HTR-8/SVneo (cell line): ENCODE results near the gene GGTA1.
"Not testable (repeated sequence)": the region's sequence is repeated elsewhere in the genome, so short reads cannot be mapped to it uniquely, and the experiment has no call there.

ENCODE experiments used
- DNase-seq: peaks from one replicate; pipeline ENCODE4 v3.0.0; 2011; ENCODE audit warnings: low spot score, mixed read lengths; ENCODE audit not compliant: insufficient read length
- FAIRE-seq: peaks from 2 replicates; lab custom pipeline; 2011; peaks lifted over from hg19 to GRCh38; lab: Jason Lieb, UNC

Gene GGTA1

DNA sequence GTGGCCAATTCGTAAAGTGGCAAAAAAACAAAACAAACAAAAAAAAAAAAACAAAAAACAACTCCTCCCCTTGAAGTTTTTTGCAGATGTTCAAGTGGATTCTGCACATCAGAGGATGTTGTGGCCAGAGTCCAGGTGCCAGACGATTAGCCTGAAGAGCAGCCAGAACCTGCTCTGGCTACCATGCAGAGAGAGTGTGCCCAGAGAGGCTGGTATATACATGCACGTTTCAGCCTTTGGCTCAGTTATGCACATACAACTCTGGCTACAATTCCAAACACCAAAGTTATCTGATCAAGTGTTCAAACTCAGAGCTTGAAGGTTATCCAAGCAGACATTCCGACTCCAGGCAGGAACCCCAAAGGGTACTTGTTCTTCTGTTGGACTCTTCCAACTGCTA is 34.7 kb downstream of the GGTA1 start:
- FAIRE-seq (no peak), DNase-seq (no peak)

DNA sequence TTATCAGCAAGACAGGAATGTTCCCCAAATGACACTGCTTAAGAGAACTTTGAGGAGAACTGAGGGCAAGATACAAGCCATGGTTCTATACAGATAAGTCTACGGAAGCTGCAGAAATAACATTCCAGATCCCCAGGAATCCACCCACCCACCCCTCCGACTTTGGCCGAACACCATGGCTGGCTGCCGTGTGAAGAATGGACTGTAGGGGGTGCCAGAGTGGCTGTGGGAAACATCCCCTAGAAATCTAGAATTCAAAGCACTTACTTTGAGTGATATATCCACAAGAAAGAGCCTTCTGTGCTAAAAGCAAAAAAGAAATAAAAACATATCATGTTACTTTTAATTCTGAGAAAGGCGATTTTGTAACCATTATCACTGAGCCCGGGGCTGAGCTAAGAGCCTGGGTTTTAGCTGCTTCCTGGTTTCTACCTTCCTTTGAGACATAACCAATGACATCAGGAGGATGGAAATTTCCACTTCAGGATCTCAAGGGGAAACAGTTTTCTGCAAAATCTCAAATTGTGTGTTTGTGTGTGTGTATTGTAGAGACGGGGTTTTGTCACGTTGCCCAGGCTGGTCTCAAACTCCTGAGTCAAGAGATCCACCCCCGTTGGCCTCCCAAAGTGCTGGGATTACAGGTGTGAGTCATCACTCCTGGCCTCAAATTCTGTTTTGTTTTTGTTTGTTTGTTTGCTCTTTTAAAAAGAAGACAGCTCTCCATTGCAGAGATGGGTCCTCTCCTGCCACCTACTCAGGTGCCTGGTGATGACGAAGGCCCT is 36.4 kb downstream of the GGTA1 start:
- FAIRE-seq = no peak

DNA sequence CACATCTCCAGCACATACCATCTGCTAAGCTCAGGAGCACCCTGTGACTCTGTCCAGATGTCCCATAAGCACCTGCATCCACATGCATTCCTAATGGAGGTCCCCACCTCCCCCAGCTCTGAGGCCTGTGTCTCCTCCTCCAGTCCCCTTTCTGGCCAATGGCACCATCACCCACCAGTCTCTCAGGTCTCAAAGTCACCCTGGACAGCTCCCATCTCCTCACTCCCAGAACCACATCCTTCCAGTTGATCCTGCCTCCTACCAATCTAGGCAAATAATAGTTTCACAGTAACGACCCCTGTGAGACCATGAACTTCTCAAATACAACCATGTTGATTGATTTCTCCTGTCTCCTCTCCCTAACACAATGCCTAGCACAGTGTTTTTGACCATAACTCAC is 40.1 kb downstream of the GGTA1 start:
- no peak for DNase-seq
- no peak for FAIRE-seq

More for the DNA sequence above, 36.4 kb downstream of the GGTA1 start:
- peak; percentile 21 for DNase-seq

DNA sequence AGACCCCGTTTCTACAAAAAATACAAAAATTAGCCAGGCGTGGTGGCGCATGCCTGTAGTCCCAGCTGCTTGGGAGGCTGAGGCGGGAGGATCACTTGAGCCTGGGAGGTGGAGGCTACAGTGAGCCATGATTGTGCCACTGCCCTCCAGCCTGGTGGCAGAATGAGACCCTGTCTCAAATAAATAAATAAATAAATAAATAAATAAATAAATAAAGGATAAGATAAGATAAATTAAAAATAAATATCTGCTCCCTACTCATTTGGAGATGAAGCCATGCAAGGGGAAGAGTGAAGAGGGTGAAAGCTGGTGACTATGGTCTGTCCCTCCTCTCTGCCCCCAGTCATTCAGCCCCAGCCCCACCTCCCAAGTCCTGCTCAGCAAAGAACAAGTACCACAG is 41.2 kb downstream of the GGTA1 start:
- not testable (repeated sequence) for FAIRE-seq, DNase-seq

DNA sequence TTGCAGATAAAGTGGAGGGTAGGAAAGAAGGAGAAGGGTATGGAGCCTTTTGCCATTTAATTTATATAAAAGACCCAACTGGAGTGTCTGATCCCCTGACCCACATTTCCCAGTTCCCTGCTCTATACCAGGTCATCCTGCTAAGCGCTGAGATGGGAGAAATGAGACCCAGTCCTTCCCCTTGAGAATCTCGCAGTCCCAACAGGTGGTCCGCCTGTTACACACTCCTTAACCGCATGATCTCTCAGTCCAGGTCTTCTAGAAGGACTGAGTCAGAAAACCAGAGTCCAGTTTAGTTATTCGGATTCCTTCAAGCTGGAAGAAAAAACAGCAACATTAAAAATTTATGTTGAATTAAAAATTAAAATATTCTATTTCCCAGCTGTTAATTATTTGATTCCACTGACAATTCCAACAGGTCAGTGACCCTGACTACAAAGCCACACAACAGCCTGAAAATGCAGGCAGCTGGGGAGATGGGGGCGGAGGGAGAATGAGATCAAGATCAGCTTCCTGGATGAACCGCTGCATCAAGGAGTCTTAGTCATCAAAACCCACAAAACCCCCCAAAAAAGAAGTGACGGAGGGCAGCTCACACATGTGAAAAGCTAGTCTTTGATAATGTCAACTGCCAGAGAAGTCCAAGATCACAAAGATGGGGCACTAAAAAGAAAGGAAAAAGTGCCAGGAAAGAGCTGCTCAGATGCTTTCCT is 44.0 kb downstream of the GGTA1 start:
- DNase-seq (no peak), FAIRE-seq (no peak)

DNA sequence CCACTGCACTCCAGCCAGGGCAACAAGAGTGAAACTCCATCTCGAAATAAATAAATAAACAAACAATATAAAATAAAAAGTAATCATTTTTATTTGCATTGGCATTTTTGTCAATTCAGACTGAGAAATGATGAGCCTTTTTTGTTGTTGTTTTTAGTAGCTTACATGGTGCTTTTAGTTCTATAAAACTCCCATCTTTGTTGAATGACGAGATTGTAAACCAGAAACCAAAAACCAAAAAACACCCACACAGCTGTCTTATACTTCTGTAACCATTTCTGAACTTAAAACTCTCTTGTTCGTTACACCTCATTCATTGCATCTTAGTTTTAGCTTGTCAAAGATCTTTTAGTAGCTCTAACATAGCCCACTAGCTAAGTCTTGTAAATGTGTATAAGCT is 44.7 kb downstream of the GGTA1 start:
- DNase-seq = no peak
- FAIRE-seq = no peak

DNA sequence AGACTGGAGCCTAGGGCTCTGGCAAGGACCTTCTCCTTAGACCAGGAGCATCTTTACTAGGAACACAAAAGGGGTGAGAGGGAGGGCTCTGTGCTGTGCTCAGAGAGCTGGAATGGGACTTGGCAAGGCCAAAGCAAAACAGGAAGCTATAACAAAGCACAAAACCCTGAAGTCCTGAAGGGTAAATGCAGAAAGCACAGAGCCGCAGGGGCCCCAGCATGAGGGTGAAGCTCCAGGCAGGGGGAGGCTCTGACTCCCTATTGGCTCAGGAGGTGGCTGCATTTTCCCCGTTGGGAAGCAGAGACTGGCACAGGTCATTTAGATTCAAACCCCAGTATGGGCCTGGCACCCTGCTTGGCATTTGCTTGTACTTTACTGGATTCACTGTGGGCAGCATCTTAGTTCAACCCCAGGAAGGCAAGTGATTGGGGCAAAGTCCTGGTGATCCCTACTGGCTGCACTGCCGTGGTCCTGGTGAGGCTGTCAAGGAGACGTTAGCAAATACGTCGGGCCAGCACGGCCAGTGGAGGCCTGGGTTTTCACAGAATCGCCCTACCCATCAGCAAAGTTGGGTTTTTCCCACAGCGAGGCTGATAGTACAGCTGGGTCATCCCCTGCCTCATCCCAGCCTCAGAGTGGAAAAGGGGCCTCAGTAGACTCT is 46.3 kb downstream of the GGTA1 start:
- DNase-seq (no peak), FAIRE-seq (no peak)

DNA sequence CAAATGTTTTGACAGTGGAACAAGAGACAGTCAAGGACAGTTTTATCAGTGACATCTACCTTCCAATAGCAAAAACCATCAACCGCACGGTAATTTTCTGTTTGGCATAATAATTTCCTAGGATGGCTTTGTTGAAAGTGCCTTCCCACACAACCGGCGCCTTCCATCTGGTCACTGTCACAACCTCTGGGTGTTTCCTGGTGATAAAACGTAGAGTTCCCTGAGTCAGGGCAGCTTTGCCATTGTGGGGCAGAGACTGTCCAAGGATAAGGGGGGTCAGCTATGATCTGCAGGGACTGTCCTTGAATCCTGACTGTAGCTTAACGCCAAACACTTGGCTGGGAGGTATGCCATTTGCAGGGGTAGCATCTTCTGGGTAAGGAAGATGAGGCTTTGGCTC is 47.6 kb downstream of the GGTA1 start:
- FAIRE-seq (no peak), DNase-seq (no peak)

DNA sequence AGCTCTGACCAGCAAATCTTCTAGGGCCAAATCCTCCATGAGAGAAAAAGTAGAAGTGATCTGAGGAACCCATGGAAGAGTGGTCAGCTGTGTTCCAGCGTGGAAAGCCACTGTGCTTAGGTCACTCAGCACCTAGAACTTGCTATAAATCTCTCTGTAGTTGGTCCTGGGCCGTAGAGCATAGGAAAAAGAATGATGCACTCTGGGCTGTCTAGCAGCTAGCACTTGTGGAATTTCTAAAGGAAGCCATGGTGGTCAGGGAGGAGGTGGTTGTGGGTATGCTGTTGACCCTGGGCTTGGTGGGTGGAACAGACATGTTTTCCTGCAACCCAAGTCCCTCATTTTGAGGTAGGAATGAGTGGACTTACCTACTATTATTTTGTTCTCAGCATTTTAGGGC is 48.1 kb downstream of the GGTA1 start:
- DNase-seq = no peak
- FAIRE-seq = no peak

DNA sequence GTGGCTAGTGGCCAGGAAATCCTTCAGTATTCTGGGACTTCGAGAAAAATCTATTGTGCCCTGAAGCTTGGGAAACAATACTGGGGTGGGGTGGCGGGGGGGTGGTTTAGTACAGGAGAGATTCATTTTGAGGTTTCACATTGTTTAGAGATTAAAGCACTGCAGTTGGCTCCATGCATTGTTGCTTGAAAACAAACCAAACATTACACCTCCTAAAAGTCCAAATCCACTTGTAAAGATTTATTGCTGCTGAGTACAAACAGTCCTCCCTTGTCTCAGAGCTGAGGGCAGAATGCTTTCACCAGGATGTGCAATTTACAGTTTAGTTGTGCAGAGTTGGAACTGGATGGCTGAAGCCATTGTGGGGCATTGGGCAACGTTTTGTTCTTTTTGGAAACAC is 49.4 kb downstream of the GGTA1 start:
- no peak for DNase-seq
- FAIRE-seq = no peak

DNA sequence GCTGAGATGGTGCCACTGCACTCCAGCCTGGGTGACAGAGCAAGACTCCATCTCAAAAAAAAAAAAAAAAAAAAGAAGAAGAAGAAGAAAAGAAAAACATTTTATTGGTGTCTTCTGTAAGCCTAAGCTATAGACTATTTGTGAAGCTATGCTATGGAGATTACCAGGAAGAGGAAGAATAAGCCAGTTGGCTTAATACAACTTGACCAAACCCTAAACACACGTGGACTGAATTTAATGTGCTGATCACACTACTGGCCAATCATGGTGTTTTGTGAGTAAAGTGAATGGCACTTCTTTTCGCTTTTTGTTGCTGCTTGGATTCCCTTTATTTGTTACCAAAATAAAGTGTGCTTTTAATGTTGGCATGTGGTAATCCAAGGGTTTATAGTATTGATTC is 49.9 kb downstream of the GGTA1 start:
- DNase-seq = no peak
- no peak for FAIRE-seq

DNA sequence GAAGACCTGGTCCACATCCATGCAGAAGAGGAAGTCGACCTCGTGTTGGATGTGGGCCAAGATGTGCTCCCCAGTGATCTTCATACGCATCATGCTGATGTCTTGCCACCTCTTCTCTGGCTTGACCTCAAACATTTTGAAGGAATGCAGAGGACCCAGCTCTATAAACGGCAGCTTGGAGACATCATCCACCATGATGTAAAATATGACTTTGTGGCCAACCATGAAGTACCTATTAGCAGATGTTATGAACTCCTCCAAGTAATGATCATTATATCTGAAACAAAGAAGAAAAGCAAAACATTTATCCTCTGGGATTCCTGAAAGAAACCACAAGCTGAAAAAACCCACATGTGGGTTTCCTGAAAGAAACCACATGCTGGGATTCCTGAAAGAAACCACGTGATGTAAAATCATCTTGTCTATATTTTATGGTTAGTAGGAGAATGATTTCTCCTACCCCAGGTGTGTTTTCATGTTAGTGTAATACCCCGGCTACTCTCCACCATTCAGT is 52.3 kb downstream of the GGTA1 start:
- FAIRE-seq = no peak
- peak; percentile 13 for DNase-seq

DNA sequence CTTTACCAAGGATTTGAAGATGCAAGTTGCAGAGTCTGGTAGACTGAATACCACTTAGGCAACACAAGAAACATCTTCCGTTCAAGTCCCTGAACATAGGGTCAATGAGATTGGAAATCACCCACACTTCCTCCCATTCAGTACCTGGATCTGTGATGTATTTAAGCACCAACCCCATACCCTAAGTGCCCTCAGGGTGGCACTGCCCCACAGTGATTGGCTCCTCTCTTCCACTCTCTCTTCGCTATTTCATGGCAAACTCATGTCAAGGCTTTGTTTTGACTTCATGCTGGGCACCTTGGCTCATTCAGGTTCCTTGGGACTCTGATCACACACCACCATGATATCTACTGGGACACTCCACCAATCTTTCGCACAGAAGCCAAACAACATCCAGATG is 53.7 kb downstream of the GGTA1 start:
- DNase-seq (no peak), FAIRE-seq (no peak)

DNA sequence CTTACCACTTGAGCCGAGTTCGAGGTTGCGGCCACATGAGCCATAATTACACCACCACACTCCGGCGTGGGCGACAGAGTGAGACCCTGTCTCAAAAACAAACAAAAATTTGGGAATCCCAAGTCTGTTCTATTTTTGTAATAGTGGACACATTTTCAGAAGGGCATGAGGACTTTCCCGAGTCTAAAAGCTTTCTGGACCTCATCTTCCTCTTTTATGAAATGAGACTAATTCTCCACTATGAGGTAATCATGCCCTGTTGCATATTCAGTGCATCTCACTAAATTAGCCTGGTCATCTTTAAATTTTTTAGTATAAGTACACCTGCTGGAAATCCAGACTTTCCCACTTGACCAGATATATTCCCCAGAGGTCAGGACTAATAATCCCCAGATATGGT is 55.7 kb downstream of the GGTA1 start:
- DNase-seq (no peak), FAIRE-seq (no peak)

DNA sequence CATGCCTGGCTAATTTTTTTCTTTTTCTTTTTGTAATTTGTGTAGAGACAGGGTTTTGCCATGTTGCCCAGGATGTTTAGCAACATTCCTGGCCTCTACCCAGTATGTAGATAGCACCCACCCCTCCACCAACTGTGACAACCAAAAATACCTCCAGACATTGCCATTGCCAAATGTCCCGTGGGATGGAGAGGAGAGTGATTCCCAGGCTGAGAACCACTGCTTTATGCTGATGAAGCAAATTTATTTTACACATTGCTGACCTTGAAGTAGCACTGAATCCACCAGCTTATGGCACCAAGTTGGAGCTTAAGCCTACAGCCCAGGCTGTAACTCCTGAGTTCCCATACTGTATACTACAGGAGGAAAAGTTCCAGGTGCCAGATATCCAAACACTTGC is 58.5 kb downstream of the GGTA1 start:
- FAIRE-seq = no peak
- DNase-seq = no peak

DNA sequence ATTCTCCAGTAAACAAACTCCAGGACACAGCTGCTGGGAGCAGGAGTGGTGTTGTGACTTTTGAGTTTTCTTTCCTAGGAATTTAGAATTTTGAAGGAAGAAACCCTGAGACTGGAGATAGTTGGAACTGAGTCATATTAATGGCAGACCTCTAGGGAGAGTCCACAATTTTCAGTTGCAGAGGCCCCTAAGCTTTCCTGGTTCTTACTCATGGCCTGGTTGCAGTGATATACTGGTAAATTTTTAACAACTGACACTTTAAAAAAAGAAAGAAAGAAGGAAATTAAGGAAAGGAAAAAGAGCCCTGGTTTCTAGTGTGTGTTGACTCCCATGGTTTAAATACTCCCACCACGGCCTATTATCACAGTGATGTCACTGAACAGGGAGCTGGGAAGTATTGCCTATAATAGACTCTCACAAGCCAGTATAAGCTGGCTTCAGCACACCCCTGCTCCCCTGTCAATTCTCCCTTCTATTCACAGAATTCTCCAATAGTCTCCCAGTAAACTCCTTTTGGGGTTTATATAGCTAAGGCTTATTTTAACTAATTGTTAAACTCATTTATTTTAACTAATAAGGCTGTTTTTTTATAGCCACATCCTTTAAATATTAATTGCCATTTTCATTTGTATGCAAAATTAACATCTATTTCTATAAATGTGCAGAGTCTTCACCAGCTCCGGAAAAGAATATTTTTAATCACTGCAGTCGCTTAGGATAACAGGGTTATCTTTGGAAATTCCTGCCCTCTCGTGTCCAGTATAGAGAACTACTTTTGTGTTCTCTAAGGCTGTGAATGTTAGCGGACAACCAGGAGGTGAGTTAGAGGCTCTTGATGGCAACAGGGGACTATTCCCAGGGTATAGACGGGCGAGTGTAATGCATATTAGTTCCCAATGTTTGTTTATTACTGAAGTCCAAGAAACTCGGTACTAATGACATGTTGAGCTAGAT is 59.7 kb downstream of the GGTA1 start:
- FAIRE-seq (no peak), DNase-seq (peak; percentile 18)

DNA sequence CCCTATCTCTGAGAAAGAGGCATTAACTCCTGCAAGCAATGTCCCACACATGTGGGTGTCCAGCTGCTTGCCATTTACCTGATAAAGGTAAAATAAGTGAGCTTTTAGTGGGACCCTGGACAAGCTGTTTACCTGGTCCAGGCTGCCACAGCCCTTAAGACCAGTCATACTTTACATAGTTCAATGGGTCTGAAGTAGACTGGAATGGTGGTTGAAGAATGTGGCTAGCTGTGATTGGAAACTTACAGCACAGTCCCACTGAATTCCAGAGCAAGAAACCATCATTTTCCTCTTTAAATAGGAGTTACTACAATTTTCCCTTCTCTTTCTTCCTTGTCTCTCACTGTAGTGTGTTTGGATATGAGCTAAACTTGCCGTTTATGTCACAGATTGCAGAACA is 60.6 kb downstream of the GGTA1 start:
- DNase-seq = no peak
- FAIRE-seq = no peak

DNA sequence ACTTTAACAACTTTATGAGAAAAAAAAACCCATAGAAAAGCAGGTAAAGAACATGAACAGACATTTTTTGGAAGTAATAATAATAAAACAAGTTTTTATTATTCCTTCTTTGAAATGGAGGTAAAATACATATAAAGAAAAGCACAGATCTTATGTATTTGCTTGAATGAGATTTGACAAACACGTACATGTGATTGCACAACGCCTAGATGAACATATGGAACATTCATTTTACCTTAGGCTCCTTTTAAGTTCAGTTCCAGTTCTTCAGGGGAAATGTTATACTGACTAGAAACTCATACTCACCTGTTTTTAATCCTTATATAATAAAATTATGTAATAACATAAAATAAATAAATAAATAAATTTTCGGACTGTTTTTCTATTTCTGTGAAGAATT is 61.8 kb downstream of the GGTA1 start:
- DNase-seq = no peak
- FAIRE-seq = no peak

DNA sequence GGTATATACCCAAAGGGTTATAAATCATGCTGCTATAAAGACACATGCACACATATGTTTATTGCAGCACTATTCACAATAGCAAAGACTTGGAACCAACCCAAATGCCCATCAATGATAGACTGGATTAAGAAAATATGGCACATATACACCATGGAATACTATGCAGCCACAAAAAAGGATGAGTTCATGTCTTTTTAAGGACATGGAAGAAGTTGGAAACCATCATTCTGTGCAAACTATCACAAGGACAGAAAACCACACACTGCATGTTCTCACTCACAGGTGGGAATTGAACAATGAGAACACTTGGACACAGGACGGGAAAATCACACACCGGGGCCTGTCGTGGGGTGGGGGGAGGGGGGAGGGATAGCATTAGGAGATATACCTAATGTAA is 62.6 kb downstream of the GGTA1 start:
- not testable (repeated sequence) for DNase-seq, FAIRE-seq

DNA sequence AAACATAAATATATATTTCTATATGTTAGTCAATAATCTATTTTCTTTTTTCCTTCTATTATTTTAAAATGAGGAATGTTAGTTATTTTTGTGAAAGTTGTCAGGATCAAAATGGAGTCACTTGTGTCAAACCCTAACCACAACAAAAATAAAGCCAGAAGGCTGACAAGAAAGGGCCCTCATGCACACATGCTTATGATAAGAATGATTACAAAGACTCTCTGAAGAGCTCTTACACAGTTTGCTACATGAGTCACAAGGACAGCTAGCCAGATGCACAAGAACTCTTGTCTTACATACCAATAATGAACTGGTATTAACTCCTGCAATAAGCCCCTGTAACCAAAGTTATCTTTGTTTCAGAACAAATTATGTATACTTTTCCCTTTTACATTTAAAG is 64.7 kb downstream of the GGTA1 start:
- DNase-seq = no peak
- no peak for FAIRE-seq
